ENCODE results near the gene PLEKHN1. TPM values are rescaled to one million over a fixed set of nuclear protein-coding genes. Genes with fewer than 3 reads are reported as not detected.

Gene PLEKHN1
- total RNA-seq, 6 experiments from 2014 or later = 0.11 to 2.4 (median 0.26) TPM; not detected in 1

- TF ChIP-seq POLR2A (IDR thresholded peaks at IDR 0.05) (peak; percentile 91), CTCF (IDR thresholded peaks at IDR 0.05) (no peak)
- Histone ChIP-seq H3K4me1 (peaks cover 0 to 38% (median 2%) of the 10 kb centered on the region in 4 donors), H3K36me3 (no peaks in the 10 kb centered on the region), H3K27me3 (peaks cover 6 to 14% of the 10 kb centered on the region in 2 donors), H3K9me3 (no peaks in the 10 kb centered on the region), H3K27ac (peak within 1 kb of the TSS; percentile 76 to 92 (median 80)), H3K4me3 (peak within 1 kb of the TSS; percentile 50 to 67 (median 58))
- peak; percentile 87 to 92 (median 89) for DNase-seq
- peak; percentile 73 to 81 (median 79) for ATAC-seq
- WGBS (ENCODE audit: insufficient coverage, low coverage, low lambda C conversion rate, missing lambda C conversion rate) = 0% methylated on average over 1 of the region's 95 CpGs
- intact Hi-C loops (cut with DNase I) = no loop called here
Observed at GRCh38 chr1:999725-1000356, 33.6 kb downstream of the PLEKHN1 start, which contains the start of gene HES4. Gene HES4 (minus strand): TSS chr1:1000097. CDS start chr1:999973, 124 bp downstream.

GRCh38 chr1:1000357-1001056 lies 34.2 kb downstream of the PLEKHN1 start:
- 6% methylated on average over 6 of the region's 75 CpGs for WGBS (ENCODE audit: insufficient coverage, low coverage, low lambda C conversion rate, missing lambda C conversion rate)
- Histone ChIP-seq H3K9me3 (no peaks in the 10 kb centered on the region), H3K36me3 (no peaks in the 10 kb centered on the region), H3K27ac (peak overlapping the region; percentile 76 to 92 (median 80)), H3K27me3 (peaks cover 6 to 14% of the 10 kb centered on the region in 2 donors), H3K4me3 (peak overlapping the region; percentile 50 to 67 (median 58)), H3K4me1 (peaks cover 0 to 44% (median 5%) of the 10 kb centered on the region in 4 donors)
- intact Hi-C loops (cut with DNase I) = no loop called here
- TF ChIP-seq POLR2A (IDR thresholded peaks at IDR 0.05) = peak; percentile 10
- TF ChIP-seq CTCF (IDR thresholded peaks at IDR 0.05) = no peak
- peak; percentile 70 to 79 (median 75) for DNase-seq
- peak; percentile 30 to 45 (median 38) for ATAC-seq

- H3K4me1 ChIP-seq = peaks cover 0 to 51% (median 6%) of the 10 kb centered on the region in 4 donors
- H3K4me3 ChIP-seq = peak overlapping the region; percentile 50 to 67 (median 58)
- H3K9me3 ChIP-seq = no peaks in the 10 kb centered on the region
- peak overlapping the region; percentile 76 to 92 (median 80) for H3K27ac ChIP-seq
- peak in 2 of 3 donors; percentile 48 to 57 for DNase-seq
- H3K36me3 ChIP-seq = no peaks in the 10 kb centered on the region
- intact Hi-C loops (cut with DNase I) = no loop called here
- peaks cover 6 to 14% of the 10 kb centered on the region in 2 donors for H3K27me3 ChIP-seq
- TF ChIP-seq POLR2A (IDR thresholded peaks at IDR 0.05) (no peak), CTCF (IDR thresholded peaks at IDR 0.05) (no peak)
- 1% methylated on average over 19 of the region's 58 CpGs for WGBS (ENCODE audit: insufficient coverage, low coverage, low lambda C conversion rate, missing lambda C conversion rate)
- ATAC-seq = no peak
Observed at GRCh38 chr1:1001057-1001783, 34.9 kb downstream of the PLEKHN1 start.

- TF ChIP-seq POLR2A (IDR thresholded peaks at IDR 0.05) (no peak), CTCF (IDR thresholded peaks at IDR 0.05) (no peak)
- H3K27me3 ChIP-seq = no peaks in the 10 kb centered on the region
- no peaks in the 10 kb centered on the region for H3K36me3 ChIP-seq
- H3K4me1 ChIP-seq = peaks cover 0 to 53% (median 8%) of the 10 kb centered on the region in 4 donors
- H3K4me3 ChIP-seq = no peak overlapping the region
- intact Hi-C loops (cut with DNase I) = no loop called here
- ATAC-seq (no peak), DNase-seq (no peak)
- H3K27ac ChIP-seq = no peak overlapping the region
- no peaks in the 10 kb centered on the region for H3K9me3 ChIP-seq
- 59% methylated on average over 4 of the region's 22 CpGs for WGBS (ENCODE audit: insufficient coverage, low coverage, low lambda C conversion rate, missing lambda C conversion rate)
Observed at GRCh38 chr1:1003618-1004419, 37.5 kb downstream of the PLEKHN1 start.

All from right lobe of liver (tissue), 6 donors.